Trophoblast cell (in vitro differentiated cells and primary cell): ENCODE measurements around the gene MIOS.
A peak's percentile ranks its signal among the peaks of the same experiment; 100 is the strongest.
"Not testable (repeated sequence)": the region's sequence is repeated elsewhere in the genome, so short reads cannot be mapped to it uniquely, and the experiment has no call there.

Experiments
- DNase-seq, 2 donors: peaks; one replicate each; pipeline ENCODE4 v3.0.0-alpha.2; 2016
- H2AFZ ChIP-seq: 2 replicates; pipeline ENCODE4 v1.6.1; 2013; ENCODE audit warnings: low read length, moderate library complexity, mild to moderate bottlenecking; ENCODE audit not compliant: insufficient read depth, poor library complexity
- H2AK5ac ChIP-seq: 2 replicates; pipeline ENCODE4 v1.6.1; 2013; ENCODE audit warnings: mild to moderate bottlenecking, low read length
- H2BK120ac ChIP-seq: 2 replicates; pipeline ENCODE4 v1.6.1; 2013; ENCODE audit warnings: low read length, mild to moderate bottlenecking, moderate library complexity; ENCODE audit not compliant: insufficient read depth, poor library complexity
- H2BK12ac ChIP-seq: 2 replicates; pipeline ENCODE4 v1.6.1; 2013; ENCODE audit warnings: mild to moderate bottlenecking, low read length, moderate library complexity
- H2BK5ac ChIP-seq: 2 replicates; pipeline ENCODE4 v1.6.1; 2013; ENCODE audit warnings: low read length, low read depth, moderate library complexity, mild to moderate bottlenecking; ENCODE audit not compliant: poor library complexity
- H3K14ac ChIP-seq: 2 replicates; pipeline ENCODE4 v1.6.1; 2013; ENCODE audit warnings: mild to moderate bottlenecking, low read length
- H3K18ac ChIP-seq: 2 replicates; pipeline ENCODE4 v1.6.1; 2013; ENCODE audit warnings: mild to moderate bottlenecking, low read length
- H3K23ac ChIP-seq: 2 replicates; pipeline ENCODE4 v1.6.1; 2013; ENCODE audit warnings: low read length
- H3K27ac ChIP-seq: 2 replicates; pipeline ENCODE4 v1.5.1; 2013; ENCODE audit warnings: low read depth, mild to moderate bottlenecking, inconsistent platforms, low read length, moderate library complexity
- H3K27me3 ChIP-seq: 2 replicates; pipeline ENCODE4 v1.6.1; 2013; ENCODE audit warnings: inconsistent platforms, mild to moderate bottlenecking, low read length, moderate library complexity; ENCODE audit not compliant: insufficient read depth
- H3K36me3 ChIP-seq, 2 experiments: 1 replicate in 1 of 2; 2 replicates in 1 of 2; pipeline ENCODE4 v1.6.1; 2013; ENCODE audit warnings: low read length in 2 of 2, mild to moderate bottlenecking in 2 of 2, moderate library complexity in 1 of 2; ENCODE audit not compliant: insufficient read depth in 2 of 2, control insufficient read depth in 1 of 2
- H3K4ac ChIP-seq: 2 replicates; pipeline ENCODE4 v1.6.1; 2013; ENCODE audit warnings: low read depth, mild to moderate bottlenecking, low read length, moderate library complexity
- H3K4me1 ChIP-seq, 2 experiments: 1 replicate in 1 of 2; 2 replicates in 1 of 2; pipeline ENCODE4 v1.6.1; 2013; ENCODE audit warnings: low read length in 2 of 2, mild to moderate bottlenecking in 2 of 2, moderate library complexity in 1 of 2; ENCODE audit not compliant: insufficient read depth in 2 of 2, control insufficient read depth in 1 of 2
- H3K4me2 ChIP-seq: 2 replicates; pipeline ENCODE4 v1.6.1; 2013; ENCODE audit warnings: inconsistent platforms, mild to moderate bottlenecking, low read length, moderate library complexity
- H3K4me3 ChIP-seq: 2 replicates; pipeline ENCODE4 v1.5.1; 2013; ENCODE audit warnings: mild to moderate bottlenecking, low read depth, low read length, inconsistent platforms
- H3K79me1 ChIP-seq: one replicate; pipeline ENCODE4 v1.6.1; 2013; ENCODE audit warnings: low read length
- H3K79me2 ChIP-seq: 2 replicates; pipeline ENCODE4 v1.6.1; 2013; ENCODE audit warnings: low read length, mild to moderate bottlenecking; ENCODE audit not compliant: control insufficient read depth, insufficient read depth, poor library complexity
- H3K9ac ChIP-seq: 2 replicates; pipeline ENCODE4 v1.6.1; 2013; ENCODE audit warnings: mild to moderate bottlenecking, low read length
- H3K9me3 ChIP-seq: 2 replicates; pipeline ENCODE4 v1.6.1; 2013; ENCODE audit warnings: low read depth, mild to moderate bottlenecking, control low read depth, inconsistent platforms, low read length; ENCODE audit not compliant: insufficient read depth
- H4K12ac ChIP-seq: 2 replicates; pipeline ENCODE4 v1.6.1; 2013; ENCODE audit warnings: low read depth, mild to moderate bottlenecking, low read length, moderate library complexity
- H4K8ac ChIP-seq: 2 replicates; pipeline ENCODE4 v1.6.1; 2013; ENCODE audit warnings: low read depth, mild to moderate bottlenecking, low read length, moderate library complexity
- H4K91ac ChIP-seq: one replicate; pipeline ENCODE4 v1.6.1; 2013; ENCODE audit warnings: low read depth, mild to moderate bottlenecking, low read length, moderate library complexity
- WGBS: extraction: QIAGEN DNeasy Blood & Tissue Kit; methylation state at CpG from one replicate; pipeline ENCODE4 v1.1.7; 2013; ENCODE audit warnings: missing lambda C conversion rate; ENCODE audit not compliant: insufficient read length, insufficient coverage; ENCODE audit errors: extremely low coverage; 5-methylcytosine and 5-hydroxymethylcytosine counted together

The MIOS gene

DNA sequence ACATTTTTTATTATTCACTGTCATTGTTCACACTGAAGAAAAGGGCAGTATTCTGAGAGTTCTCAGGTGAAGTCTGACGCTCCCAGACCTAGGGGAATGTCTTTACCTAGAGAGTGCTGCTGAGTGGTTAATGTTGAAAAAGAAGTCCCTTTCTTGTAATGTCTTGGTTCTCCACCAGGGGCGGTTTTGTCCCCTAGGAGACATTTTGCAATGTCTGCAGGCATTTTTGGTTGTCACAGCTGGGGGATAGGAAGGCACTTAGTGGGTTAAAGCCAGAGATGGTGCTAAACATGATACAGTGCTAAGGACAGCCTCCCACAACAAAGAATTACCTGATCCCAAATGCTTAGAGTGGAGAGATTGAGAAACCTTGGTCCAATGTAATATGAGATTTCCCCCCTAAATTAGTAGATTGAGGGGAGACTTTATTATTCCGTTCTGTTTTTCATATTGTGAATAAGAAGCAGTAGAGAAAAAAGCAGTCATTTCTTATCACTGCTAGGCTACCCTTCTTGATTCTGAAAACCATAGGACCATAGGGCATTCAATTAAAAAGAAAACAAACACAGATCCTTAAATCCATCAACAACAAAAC, 87.0 kb downstream of the MIOS start:
- H3K79me2 ChIP-seq: no peaks in the 10 kb centered on the region
- WGBS: no CpG with 5 or more reads among the region's 3 CpGs

DNA sequence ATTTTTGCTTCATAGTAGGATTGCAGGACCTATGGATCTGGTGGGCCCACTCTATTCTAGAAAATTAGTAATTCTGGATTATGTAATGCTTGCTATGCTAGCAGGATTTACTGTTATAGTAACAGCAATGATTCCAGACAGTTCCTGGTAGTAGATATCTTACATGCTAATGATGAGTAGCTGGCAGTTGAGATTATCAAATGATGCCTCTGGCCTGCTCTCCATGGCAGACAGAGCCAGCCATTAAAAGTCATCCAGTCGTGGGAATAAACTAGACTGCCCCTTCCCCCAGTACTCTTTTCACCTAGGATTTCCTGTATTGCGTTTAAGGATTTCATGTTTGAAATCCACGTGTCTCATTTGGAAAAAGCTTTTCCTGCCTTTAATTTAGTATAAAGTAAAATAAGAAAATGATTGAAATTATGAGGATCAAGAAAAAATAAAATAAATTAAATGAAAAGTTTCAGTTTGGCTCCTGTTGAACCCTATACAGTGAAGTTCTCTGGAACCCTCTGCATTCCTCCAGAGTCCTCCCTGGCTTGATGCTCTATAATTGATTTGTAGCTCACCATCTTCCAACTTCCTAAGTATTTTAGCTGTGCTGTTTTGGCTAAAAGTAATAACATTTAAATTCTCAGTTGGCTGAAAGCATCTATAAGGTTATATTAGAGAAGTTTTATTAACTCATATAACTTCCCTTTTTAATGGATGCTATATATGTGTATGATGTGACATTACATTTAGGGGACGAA, 88.5 kb downstream of the MIOS start:
- Histone ChIP-seq H2BK12ac (no peak overlapping the region), H3K79me1 (no peaks in the 10 kb centered on the region), H3K9ac (no peak overlapping the region), H4K12ac (no peak overlapping the region), H3K18ac (no peak overlapping the region), H2AK5ac (no peak overlapping the region), H3K79me2 (no peaks in the 10 kb centered on the region), H3K4me2 (no peak overlapping the region), H3K9me3 (no peaks in the 10 kb centered on the region), H3K4me3 (no peak overlapping the region), H3K4me1 (no peaks in the 10 kb centered on the region), H3K27me3 (no peaks in the 10 kb centered on the region), H3K14ac (no peak overlapping the region), H3K4ac (no peak overlapping the region), H4K91ac (no peak overlapping the region), H2BK120ac (no peak overlapping the region), H2BK5ac (no peak overlapping the region), H3K23ac (no peak overlapping the region), H3K27ac (no peak overlapping the region), H2AFZ (no peak overlapping the region), H4K8ac (no peak overlapping the region), H3K36me3 (no peaks in the 10 kb centered on the region)
- DNase-seq: no peak
- WGBS: no CpG with 5 or more reads among the region's 4 CpGs

More for the DNA sequence above, 87.0 kb downstream of the MIOS start:
- Histone ChIP-seq H2AK5ac (no peak overlapping the region), H2BK120ac (no peak overlapping the region), H3K23ac (no peak overlapping the region), H4K8ac (no peak overlapping the region), H4K91ac (no peak overlapping the region), H3K9ac (no peak overlapping the region), H3K9me3 (no peaks in the 10 kb centered on the region), H3K18ac (no peak overlapping the region), H2BK12ac (no peak overlapping the region), H3K14ac (no peak overlapping the region), H3K27ac (no peak overlapping the region), H4K12ac (no peak overlapping the region), H3K4me2 (no peak overlapping the region), H3K4ac (peak overlapping the region; percentile 36), H3K4me3 (no peak overlapping the region), H3K36me3 (no peaks in the 10 kb centered on the region), H2AFZ (no peak overlapping the region), H3K4me1 (no peaks in the 10 kb centered on the region), H3K79me1 (no peaks in the 10 kb centered on the region), H2BK5ac (no peak overlapping the region), H3K27me3 (no peaks in the 10 kb centered on the region)
- DNase-seq: peak; percentile 33 to 60

DNA sequence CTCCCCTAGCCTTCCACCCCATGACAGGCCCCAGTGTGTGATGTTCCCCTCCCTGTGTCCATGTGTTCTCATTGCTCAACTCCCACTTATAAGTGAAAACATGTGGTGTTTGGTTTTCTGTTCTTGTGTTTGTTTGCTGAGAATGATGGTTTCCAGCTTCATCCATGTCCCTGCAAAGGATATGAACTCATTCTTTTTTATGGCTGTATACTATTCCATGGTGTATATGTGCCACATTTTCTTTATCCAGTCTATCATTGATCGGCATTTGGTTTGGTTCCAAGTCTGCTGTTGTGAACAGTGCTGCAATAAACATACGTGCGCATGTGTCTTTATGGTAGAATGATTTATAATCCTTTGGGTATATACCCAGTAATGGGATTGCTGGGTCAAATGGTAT, 89.8 kb downstream of the MIOS start:
- not testable (repeated sequence) for H3K9ac ChIP-seq, H3K27me3 ChIP-seq, H3K23ac ChIP-seq, H4K8ac ChIP-seq, DNase-seq, H4K91ac ChIP-seq, H3K79me2 ChIP-seq, H3K4me3 ChIP-seq, H3K4ac ChIP-seq, H3K18ac ChIP-seq, H3K14ac ChIP-seq, H3K9me3 ChIP-seq, H4K12ac ChIP-seq, H2BK12ac ChIP-seq, H3K79me1 ChIP-seq, H3K27ac ChIP-seq, H3K4me2 ChIP-seq, H2BK120ac ChIP-seq, H2AK5ac ChIP-seq, H3K4me1 ChIP-seq, H2BK5ac ChIP-seq, H2AFZ ChIP-seq, H3K36me3 ChIP-seq
- no CpG with 5 or more reads among the region's 3 CpGs for WGBS
